Neuron (in vitro differentiated cells): ENCODE measurements around the gene FBXO45.
"Not testable (repeated sequence)": the region's sequence is repeated elsewhere in the genome, so short reads cannot be mapped to it uniquely, and the experiment has no call there.

ENCODE experiments used
- H2AFZ ChIP-seq: one replicate; pipeline ENCODE4 v1.6.1; 2013; ENCODE audit warnings: low read depth, mild to moderate bottlenecking, inconsistent platforms, low read length, moderate library complexity
- H3K27me3 ChIP-seq: one replicate; pipeline ENCODE4 v1.6.1; 2013; ENCODE audit warnings: low read length; ENCODE audit not compliant: insufficient read depth
- H3K36me3 ChIP-seq: one replicate; pipeline ENCODE4 v1.6.1; 2013; ENCODE audit warnings: low read length; ENCODE audit not compliant: insufficient read depth
- H3K4me1 ChIP-seq: one replicate; pipeline ENCODE4 v1.6.1; 2013; ENCODE audit warnings: low read length; ENCODE audit not compliant: insufficient read depth
- H3K4me3 ChIP-seq: 2 replicates; pipeline ENCODE4 v1.5.1; 2013; ENCODE audit warnings: mild to moderate bottlenecking, low read length, moderate library complexity
- H3K9me3 ChIP-seq: one replicate; pipeline ENCODE4 v1.6.1; 2013; ENCODE audit warnings: low read length

FBXO45 gene

GRCh38 chr3:196629228-196629627 lies 60.8 kb downstream of the FBXO45 start:
- Histone ChIP-seq H3K4me1 (peaks cover 8% of the 10 kb centered on the region), H3K27me3 (no peaks in the 10 kb centered on the region), H3K36me3 (no peaks in the 10 kb centered on the region), H2AFZ (no peak overlapping the region), H3K9me3 (no peaks in the 10 kb centered on the region), H3K4me3 (no peak overlapping the region)

GRCh38 chr3:196631682-196632045 lies 63.2 kb downstream of the FBXO45 start:
- Histone ChIP-seq H2AFZ (peak overlapping the region; percentile 83), H3K9me3 (no peaks in the 10 kb centered on the region), H3K36me3 (no peaks in the 10 kb centered on the region), H3K4me1 (peaks cover 12% of the 10 kb centered on the region), H3K27me3 (no peaks in the 10 kb centered on the region), H3K4me3 (peak overlapping the region; percentile 55)

DNA sequence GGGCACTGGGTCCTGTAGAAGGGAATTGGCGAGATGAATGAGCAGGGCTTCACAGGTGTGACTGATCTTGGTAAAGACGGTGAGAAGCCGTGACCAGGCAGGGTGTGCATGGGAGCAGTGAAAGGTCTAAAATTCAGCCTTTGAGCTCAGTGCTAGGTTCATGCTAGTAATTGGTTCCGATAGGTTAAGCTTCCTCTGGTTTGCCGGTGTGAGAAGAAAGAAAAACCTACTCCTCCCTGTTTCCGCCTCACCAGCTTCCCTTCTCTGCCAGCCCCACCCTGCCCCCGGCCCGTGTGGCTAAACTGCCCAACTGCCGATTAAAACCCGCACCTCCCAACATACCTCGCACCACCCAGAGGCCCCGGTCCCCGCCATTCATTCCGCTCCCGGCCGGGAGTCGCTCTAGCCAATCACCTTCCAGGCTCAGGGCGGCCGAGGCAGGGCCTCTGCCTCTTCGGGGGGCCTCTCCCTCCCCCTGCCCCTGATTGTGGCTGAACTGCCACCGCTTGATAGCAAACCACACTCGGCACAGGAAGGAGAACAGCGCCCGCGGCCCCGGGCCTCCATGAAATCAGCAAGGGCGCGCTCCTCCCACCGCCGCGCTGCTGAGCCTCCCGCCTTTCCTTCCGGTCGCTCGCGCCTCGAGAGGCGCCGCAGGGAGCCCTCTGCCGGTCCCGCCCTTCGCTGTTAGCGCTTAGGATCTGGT lies 63.7 kb downstream of the FBXO45 start:
- H3K4me1 ChIP-seq: peaks cover 12% of the 10 kb centered on the region

GRCh38 chr3:196633555-196634151 lies 65.2 kb downstream of the FBXO45 start:
- H3K9me3 ChIP-seq: no peaks in the 10 kb centered on the region
- H3K4me1 ChIP-seq: peaks cover 12% of the 10 kb centered on the region
- H3K4me3 ChIP-seq: no peak overlapping the region
- H3K36me3 ChIP-seq: no peaks in the 10 kb centered on the region
- H2AFZ ChIP-seq: no peak overlapping the region
- H3K27me3 ChIP-seq: no peaks in the 10 kb centered on the region

More for the DNA sequence above, 63.7 kb downstream of the FBXO45 start:
- Histone ChIP-seq H2AFZ (peak overlapping the region; percentile 83), H3K27me3 (no peaks in the 10 kb centered on the region), H3K4me3 (peak overlapping the region; percentile 55), H3K9me3 (no peaks in the 10 kb centered on the region), H3K36me3 (no peaks in the 10 kb centered on the region)

GRCh38 chr3:196634224-196634623 lies 65.8 kb downstream of the FBXO45 start:
- Histone ChIP-seq H3K27me3 (no peaks in the 10 kb centered on the region), H2AFZ (no peak overlapping the region), H3K4me3 (no peak overlapping the region), H3K4me1 (peaks cover 12% of the 10 kb centered on the region), H3K9me3 (no peaks in the 10 kb centered on the region), H3K36me3 (no peaks in the 10 kb centered on the region)

DNA sequence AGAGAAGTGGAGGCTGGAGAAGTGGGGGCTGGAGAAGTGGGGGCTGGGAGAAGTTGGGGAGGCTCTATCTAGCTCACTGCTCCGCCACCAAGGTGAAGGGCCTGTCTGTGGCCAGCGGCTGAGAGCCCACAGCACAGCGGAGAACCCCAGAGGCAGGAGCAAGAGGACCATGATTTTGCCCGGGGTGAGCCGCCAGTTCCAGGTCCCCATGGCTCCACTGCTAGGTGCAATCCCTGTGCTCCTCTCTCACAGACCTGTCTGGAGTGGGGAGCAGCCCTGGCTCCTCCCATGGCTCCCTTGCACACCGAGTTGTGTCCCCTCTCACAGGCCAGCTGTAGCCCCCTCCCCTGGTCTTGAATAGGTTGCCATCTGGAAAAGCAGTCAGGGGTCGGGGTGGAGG lies 66.4 kb downstream of the FBXO45 start:
- Histone ChIP-seq H3K4me1 (peaks cover 12% of the 10 kb centered on the region), H3K27me3 (no peaks in the 10 kb centered on the region), H3K9me3 (no peaks in the 10 kb centered on the region), H2AFZ (no peak overlapping the region), H3K4me3 (no peak overlapping the region), H3K36me3 (no peaks in the 10 kb centered on the region)

- Histone ChIP-seq H2AFZ (no peak overlapping the region), H3K36me3 (no peaks in the 10 kb centered on the region), H3K27me3 (no peaks in the 10 kb centered on the region), H3K4me1 (peaks cover 8% of the 10 kb centered on the region), H3K9me3 (no peaks in the 10 kb centered on the region), H3K4me3 (no peak overlapping the region)
These were observed 68.2 kb downstream of the FBXO45 start for GRCh38 chr3:196636369-196637349.

- H3K36me3 ChIP-seq, H2AFZ ChIP-seq, H3K27me3 ChIP-seq, H3K4me3 ChIP-seq, H3K4me1 ChIP-seq, H3K9me3 ChIP-seq: not testable (repeated sequence)
These were observed 69.5 kb downstream of the FBXO45 start for GRCh38 chr3:196637941-196638340.
